Liver (tissue), 3 donors: Measurements from ENCODE around the gene PNMA6E.

ENCODE experiments used
- FOXA1 ChIP-seq: IDR thresholded peaks from 2 replicates; pipeline ENCODE4 v1.6.1; 2016; ENCODE audit warnings: antibody characterized with exemption
- GABPA ChIP-seq, 2 donors: IDR thresholded peaks in 1 of 2; conservative IDR thresholded peaks in 1 of 2; 2 replicates each; pipeline ENCODE4 v1.6.1; 2016; ENCODE audit warnings: antibody characterized with exemption in 2 of 2, mild to moderate bottlenecking in 1 of 2, moderate library complexity in 1 of 2
- HNF4A ChIP-seq, 2 donors: conservative IDR thresholded peaks; 2 replicates each; pipeline ENCODE4 v1.6.1; 2016; ENCODE audit warnings: antibody characterized with exemption in 2 of 2, mild to moderate bottlenecking in 2 of 2
- JUND ChIP-seq, 2 donors: IDR thresholded peaks; 2 replicates each; pipeline ENCODE4 v1.6.1; 2016; ENCODE audit warnings: antibody characterized with exemption in 2 of 2
- RAD21 ChIP-seq, 2 donors: IDR thresholded peaks; 2 replicates each; pipeline ENCODE4 v1.6.1; 2016; ENCODE audit warnings: antibody characterized with exemption in 2 of 2, mild to moderate bottlenecking in 2 of 2
- RXRA ChIP-seq, 2 donors: IDR thresholded peaks; 2 replicates each; pipeline ENCODE4 v1.6.1; 2017 to 2018; ENCODE audit warnings: antibody characterized with exemption in 2 of 2, mild to moderate bottlenecking in 1 of 2
- SP1 ChIP-seq: IDR thresholded peaks from 2 replicates; pipeline ENCODE4 v1.6.1; 2018; ENCODE audit warnings: antibody characterized with exemption, mild to moderate bottlenecking
- TAF1 ChIP-seq: conservative IDR thresholded peaks from 2 replicates; pipeline ENCODE4 v1.6.1; 2016; ENCODE audit warnings: antibody characterized with exemption, mild to moderate bottlenecking
- YY1 ChIP-seq: IDR thresholded peaks from 2 replicates; pipeline ENCODE4 v1.6.1; 2016; ENCODE audit warnings: antibody characterized with exemption, mild to moderate bottlenecking
- TF ChIP-seq, protein P1 (sequence below): fragments of 150-350 bp; IDR thresholded peaks from 2 replicates; pipeline ENCODE4 v1.5.1; 2017; ENCODE audit warnings: improper control_type of control experiment, low read depth, low read length; ENCODE audit not compliant: missing input control
- TF ChIP-seq, protein P2 (sequence below): IDR thresholded peaks from 2 replicates; pipeline ENCODE4 v1.6.1; 2016; ENCODE audit warnings: antibody characterized with exemption, mild to moderate bottlenecking
- TF ChIP-seq, protein P3 (sequence below): IDR thresholded peaks from 2 replicates; pipeline ENCODE4 v1.6.1; 2016; ENCODE audit warnings: antibody characterized with exemption
- TF ChIP-seq, protein P4 (sequence below): IDR thresholded peaks from 2 replicates; pipeline ENCODE4 v1.6.1; 2016; ENCODE audit warnings: antibody characterized with exemption
- donor health status: healthy.
- donor health status: healthy.

DNA sequence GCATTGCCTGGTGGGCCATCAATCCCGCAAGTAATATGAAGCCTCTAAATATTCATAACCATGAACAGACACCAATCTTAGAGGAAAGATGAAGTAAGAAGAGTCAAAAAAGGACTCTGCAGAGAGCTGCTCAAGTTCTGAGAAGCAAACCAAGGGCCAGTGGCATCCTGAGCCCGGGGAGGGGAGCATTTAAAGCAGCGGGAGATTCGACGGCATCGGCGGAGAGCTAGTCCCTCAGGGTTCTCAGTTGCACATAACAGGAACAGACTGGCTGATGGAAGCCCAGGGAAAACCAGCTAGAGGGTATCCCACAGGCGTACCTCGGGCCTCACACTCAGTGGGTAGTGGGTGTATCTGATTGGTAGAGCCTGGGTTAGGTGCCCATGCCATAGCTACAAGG lies 4.9 kb upstream of the PNMA6E start:
- TF ChIP-seq, protein P1, sequence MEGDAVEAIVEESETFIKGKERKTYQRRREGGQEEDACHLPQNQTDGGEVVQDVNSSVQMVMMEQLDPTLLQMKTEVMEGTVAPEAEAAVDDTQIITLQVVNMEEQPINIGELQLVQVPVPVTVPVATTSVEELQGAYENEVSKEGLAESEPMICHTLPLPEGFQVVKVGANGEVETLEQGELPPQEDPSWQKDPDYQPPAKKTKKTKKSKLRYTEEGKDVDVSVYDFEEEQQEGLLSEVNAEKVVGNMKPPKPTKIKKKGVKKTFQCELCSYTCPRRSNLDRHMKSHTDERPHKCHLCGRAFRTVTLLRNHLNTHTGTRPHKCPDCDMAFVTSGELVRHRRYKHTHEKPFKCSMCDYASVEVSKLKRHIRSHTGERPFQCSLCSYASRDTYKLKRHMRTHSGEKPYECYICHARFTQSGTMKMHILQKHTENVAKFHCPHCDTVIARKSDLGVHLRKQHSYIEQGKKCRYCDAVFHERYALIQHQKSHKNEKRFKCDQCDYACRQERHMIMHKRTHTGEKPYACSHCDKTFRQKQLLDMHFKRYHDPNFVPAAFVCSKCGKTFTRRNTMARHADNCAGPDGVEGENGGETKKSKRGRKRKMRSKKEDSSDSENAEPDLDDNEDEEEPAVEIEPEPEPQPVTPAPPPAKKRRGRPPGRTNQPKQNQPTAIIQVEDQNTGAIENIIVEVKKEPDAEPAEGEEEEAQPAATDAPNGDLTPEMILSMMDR, result no peak
- TF ChIP-seq RAD21 (IDR thresholded peaks at IDR 0.05) (no peak), SP1 (no peak), HNF4A (conservative IDR thresholded peaks at IDR 0.05) (no peak), JUND (IDR thresholded peaks at IDR 0.05) (no peak), RXRA (IDR thresholded peaks at IDR 0.05) (no peak), GABPA (IDR thresholded peaks at IDR 0.05 in 1 of 2, conservative IDR thresholded peaks at IDR 0.05 in 1 of 2) (no peak), YY1 (no peak), TAF1 (no peak), FOXA1 (no peak)
- TF ChIP-seq, protein P2, sequence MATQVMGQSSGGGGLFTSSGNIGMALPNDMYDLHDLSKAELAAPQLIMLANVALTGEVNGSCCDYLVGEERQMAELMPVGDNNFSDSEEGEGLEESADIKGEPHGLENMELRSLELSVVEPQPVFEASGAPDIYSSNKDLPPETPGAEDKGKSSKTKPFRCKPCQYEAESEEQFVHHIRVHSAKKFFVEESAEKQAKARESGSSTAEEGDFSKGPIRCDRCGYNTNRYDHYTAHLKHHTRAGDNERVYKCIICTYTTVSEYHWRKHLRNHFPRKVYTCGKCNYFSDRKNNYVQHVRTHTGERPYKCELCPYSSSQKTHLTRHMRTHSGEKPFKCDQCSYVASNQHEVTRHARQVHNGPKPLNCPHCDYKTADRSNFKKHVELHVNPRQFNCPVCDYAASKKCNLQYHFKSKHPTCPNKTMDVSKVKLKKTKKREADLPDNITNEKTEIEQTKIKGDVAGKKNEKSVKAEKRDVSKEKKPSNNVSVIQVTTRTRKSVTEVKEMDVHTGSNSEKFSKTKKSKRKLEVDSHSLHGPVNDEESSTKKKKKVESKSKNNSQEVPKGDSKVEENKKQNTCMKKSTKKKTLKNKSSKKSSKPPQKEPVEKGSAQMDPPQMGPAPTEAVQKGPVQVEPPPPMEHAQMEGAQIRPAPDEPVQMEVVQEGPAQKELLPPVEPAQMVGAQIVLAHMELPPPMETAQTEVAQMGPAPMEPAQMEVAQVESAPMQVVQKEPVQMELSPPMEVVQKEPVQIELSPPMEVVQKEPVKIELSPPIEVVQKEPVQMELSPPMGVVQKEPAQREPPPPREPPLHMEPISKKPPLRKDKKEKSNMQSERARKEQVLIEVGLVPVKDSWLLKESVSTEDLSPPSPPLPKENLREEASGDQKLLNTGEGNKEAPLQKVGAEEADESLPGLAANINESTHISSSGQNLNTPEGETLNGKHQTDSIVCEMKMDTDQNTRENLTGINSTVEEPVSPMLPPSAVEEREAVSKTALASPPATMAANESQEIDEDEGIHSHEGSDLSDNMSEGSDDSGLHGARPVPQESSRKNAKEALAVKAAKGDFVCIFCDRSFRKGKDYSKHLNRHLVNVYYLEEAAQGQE, result no peak
- TF ChIP-seq, protein P3, sequence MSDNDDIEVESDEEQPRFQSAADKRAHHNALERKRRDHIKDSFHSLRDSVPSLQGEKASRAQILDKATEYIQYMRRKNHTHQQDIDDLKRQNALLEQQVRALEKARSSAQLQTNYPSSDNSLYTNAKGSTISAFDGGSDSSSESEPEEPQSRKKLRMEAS, result no peak
- TF ChIP-seq, protein P4, sequence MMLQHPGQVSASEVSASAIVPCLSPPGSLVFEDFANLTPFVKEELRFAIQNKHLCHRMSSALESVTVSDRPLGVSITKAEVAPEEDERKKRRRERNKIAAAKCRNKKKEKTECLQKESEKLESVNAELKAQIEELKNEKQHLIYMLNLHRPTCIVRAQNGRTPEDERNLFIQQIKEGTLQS, result no peak
